ENCODE data around the gene IL1A.

DNA sequence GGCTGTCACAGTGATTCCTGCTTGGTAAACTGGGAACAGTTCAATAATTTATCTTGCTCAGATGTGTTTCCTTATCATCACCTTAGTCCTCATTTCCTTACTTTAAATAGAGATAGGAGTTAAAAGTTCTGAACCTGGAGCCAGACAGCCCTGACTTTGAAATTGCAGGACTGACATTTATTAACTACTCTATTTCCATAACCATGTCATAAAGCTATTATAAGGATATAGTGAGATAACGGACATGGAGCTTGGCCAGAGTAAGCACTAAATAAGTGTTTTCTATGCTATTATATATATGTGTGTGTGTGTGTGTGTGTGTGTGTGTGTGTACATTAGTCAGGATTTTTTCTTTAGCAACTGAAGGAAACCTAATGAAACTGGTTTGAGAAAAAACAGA is 50.4 kb downstream of the IL1A start:
- TF ChIP-seq, protein P1, sequence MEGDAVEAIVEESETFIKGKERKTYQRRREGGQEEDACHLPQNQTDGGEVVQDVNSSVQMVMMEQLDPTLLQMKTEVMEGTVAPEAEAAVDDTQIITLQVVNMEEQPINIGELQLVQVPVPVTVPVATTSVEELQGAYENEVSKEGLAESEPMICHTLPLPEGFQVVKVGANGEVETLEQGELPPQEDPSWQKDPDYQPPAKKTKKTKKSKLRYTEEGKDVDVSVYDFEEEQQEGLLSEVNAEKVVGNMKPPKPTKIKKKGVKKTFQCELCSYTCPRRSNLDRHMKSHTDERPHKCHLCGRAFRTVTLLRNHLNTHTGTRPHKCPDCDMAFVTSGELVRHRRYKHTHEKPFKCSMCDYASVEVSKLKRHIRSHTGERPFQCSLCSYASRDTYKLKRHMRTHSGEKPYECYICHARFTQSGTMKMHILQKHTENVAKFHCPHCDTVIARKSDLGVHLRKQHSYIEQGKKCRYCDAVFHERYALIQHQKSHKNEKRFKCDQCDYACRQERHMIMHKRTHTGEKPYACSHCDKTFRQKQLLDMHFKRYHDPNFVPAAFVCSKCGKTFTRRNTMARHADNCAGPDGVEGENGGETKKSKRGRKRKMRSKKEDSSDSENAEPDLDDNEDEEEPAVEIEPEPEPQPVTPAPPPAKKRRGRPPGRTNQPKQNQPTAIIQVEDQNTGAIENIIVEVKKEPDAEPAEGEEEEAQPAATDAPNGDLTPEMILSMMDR (IDR thresholded peaks at IDR 0.05) = no peak
- TF ChIP-seq POLR2A (IDR thresholded peaks at IDR 0.05; ENCODE audit: low read depth) (no peak), POLR2AphosphoS5 (IDR thresholded peaks at IDR 0.05) (no peak)

All from esophagus muscularis mucosa (tissue), 3 donors.